ENCODE results near the gene NPTXR. TPM values are rescaled to one million over a fixed set of nuclear protein-coding genes. Genes with fewer than 3 reads are reported as not detected.

Gene NPTXR
- total RNA-seq, 6 experiments from 2014 or later = 0.18 to 0.68 (median 0.28) TPM

DNA sequence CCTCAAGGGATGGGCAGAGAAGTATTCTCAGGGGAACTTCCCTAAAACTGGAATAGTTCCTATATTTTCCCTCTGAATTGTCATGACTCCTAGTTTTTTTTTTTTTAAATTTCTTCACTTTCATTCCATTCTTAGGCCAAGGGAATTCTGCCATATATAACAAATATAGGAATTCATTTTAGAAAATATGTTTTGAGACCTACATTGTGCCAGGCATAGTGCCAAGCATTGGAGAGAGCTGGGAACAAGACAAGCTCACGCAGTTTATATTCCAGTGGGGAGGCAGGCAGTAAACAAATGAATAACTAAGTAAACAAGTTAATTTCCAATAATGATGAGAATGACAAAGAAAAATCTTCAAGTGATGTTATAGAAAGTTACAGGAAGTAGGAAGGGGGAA lies 2.6 kb upstream of the NPTXR start:
- H3K36me3 ChIP-seq = no peaks in the 10 kb centered on the region
- H3K4me3 ChIP-seq = no peak overlapping the region
- no peak overlapping the region for H3K27ac ChIP-seq
- no peak for TF ChIP-seq POLR2A (IDR thresholded peaks at IDR 0.05)
- TF ChIP-seq, protein P1, sequence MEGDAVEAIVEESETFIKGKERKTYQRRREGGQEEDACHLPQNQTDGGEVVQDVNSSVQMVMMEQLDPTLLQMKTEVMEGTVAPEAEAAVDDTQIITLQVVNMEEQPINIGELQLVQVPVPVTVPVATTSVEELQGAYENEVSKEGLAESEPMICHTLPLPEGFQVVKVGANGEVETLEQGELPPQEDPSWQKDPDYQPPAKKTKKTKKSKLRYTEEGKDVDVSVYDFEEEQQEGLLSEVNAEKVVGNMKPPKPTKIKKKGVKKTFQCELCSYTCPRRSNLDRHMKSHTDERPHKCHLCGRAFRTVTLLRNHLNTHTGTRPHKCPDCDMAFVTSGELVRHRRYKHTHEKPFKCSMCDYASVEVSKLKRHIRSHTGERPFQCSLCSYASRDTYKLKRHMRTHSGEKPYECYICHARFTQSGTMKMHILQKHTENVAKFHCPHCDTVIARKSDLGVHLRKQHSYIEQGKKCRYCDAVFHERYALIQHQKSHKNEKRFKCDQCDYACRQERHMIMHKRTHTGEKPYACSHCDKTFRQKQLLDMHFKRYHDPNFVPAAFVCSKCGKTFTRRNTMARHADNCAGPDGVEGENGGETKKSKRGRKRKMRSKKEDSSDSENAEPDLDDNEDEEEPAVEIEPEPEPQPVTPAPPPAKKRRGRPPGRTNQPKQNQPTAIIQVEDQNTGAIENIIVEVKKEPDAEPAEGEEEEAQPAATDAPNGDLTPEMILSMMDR (IDR thresholded peaks at IDR 0.05) = no peak
- no peaks in the 10 kb centered on the region for H3K9me3 ChIP-seq
- peaks cover 0 to 10% (median 0%) of the 10 kb centered on the region in 4 donors for H3K4me1 ChIP-seq
- ATAC-seq (no peak), DNase-seq (no peak)
- intact Hi-C loops (cut with DNase I) = no loop called here
- 80% methylated on average over 1 of the region's 1 CpG for WGBS (ENCODE audit: insufficient coverage, low coverage, low lambda C conversion rate, missing lambda C conversion rate)
- H3K27me3 ChIP-seq = peaks cover 0 to 3% of the 10 kb centered on the region in 2 donors

DNA sequence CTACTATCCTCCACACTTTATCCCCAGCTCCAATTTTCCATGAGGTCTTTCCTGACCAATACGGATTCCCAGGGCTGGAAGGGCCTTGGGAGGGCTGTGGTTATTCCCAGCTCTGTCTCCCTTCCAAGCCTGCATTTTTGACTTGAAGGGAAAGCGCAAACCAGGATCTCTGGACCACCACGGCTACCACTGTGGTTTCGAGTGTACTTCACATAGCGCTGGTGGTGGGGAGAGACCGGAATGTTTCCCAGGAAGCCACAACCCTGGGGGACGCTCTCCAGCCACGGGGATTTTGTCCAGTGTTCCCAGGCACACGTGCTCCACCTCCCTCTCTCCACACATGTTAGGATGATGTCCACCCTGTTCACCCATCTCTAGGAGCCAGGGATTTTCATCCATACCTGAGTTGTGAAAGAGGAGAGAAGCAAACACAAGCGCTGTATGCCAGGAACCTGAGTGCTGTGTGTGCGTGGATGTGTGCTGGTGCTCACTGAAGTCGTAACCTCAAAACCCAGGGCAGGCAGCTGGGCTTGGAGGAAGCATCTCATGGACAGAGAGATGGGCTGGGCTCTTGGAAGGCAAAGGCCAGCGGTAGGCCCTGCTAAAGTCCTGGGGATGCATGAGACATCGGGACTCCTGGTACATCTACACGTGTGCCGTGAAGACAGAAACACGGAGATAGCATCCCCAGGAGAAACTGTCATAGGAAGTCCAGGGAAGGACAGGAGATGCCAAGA lies 1.3 kb upstream of the NPTXR start:
- no peak for DNase-seq
- H3K4me3 ChIP-seq = no peak overlapping the region
- WGBS (ENCODE audit: insufficient coverage, low coverage, low lambda C conversion rate, missing lambda C conversion rate) = 36% methylated on average over 11 of the region's 17 CpGs
- TF ChIP-seq, protein P1 (IDR thresholded peaks at IDR 0.05) = no peak
- TF ChIP-seq POLR2A (IDR thresholded peaks at IDR 0.05) = no peak
- H3K27me3 ChIP-seq = peaks cover 0 to 3% of the 10 kb centered on the region in 2 donors
- intact Hi-C loops (cut with DNase I) = no loop called here
- ATAC-seq = no peak
- H3K27ac ChIP-seq = no peak overlapping the region
- no peaks in the 10 kb centered on the region for H3K36me3 ChIP-seq
- H3K9me3 ChIP-seq = no peaks in the 10 kb centered on the region
- H3K4me1 ChIP-seq = peaks cover 0 to 10% (median 0%) of the 10 kb centered on the region in 4 donors

DNA sequence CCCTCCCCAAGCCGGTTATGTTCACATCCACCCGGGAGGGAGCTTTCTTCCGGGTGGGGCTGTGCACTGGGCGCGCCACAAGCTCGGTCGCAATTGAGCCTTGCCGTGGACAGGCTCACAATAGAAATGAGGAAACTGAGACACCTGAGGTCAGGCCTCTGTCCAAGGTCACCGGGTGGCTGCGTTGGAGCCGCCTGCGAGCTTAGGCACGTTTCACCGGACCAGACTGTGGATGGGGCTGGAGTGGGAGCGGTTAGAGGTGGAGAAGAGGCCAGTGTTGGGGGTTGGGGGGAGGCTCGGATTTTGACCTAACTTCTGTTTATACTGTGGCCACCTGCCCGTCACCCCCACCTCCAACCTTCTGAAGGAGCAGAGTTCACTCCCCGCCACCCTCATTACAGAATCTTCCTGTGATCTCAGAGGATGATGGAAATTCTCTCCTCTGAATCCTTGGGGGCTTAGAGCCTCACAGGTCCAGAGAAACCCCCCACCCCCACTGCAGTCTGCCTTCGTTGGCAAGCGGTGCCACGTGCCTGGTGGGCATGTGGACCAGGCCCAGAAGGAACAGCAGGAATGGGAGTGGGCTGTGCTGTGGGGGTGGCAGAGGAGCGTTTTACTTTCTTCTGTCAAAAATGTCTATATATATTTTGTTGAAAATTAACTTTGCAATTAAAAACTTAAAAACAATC lies 631 bp upstream of the NPTXR start:
- peaks cover 0 to 10% (median 0%) of the 10 kb centered on the region in 4 donors for H3K4me1 ChIP-seq
- DNase-seq (no peak), ATAC-seq (peak in 1 of 4 donors; percentile 8)
- WGBS (ENCODE audit: insufficient coverage, low coverage, low lambda C conversion rate, missing lambda C conversion rate) = 10% methylated on average over 12 of the region's 22 CpGs
- TF ChIP-seq POLR2A (IDR thresholded peaks at IDR 0.05) = no peak
- TF ChIP-seq, protein P1 (IDR thresholded peaks at IDR 0.05) = no peak
- peaks cover 0 to 3% of the 10 kb centered on the region in 2 donors for H3K27me3 ChIP-seq
- H3K4me3 ChIP-seq = no peak overlapping the region
- no peaks in the 10 kb centered on the region for H3K36me3 ChIP-seq
- H3K27ac ChIP-seq = no peak overlapping the region
- H3K9me3 ChIP-seq = no peaks in the 10 kb centered on the region
- intact Hi-C loops (cut with DNase I) = no loop called here

DNA sequence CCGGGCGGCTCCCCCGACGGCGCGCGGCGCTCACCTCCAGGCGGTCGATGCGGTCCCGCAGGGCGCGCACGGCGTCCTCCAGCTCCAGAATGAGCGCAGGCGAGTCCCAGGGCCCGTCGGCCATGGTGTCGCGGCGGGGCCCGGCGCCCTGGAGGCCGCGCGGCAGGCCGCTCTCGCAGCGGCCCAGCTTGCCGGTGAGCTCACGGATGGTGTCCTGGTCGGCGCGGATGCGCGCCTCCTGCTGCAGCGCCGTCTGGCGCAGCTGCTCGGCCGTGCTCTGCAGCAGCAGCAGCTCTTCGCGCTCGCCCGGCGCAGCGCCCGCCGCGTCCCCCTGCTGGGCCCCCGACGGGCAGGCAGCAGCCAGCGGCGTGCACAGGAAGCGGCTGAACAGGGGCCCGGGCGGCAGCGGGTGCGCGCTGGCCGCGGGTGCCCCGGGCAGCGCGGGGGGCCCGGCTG lies 599 bp downstream of the NPTXR start:
- 9% methylated on average over 11 of the region's 68 CpGs for WGBS (ENCODE audit: insufficient coverage, low coverage, low lambda C conversion rate, missing lambda C conversion rate)
- peaks cover 0 to 3% of the 10 kb centered on the region in 2 donors for H3K27me3 ChIP-seq
- peaks cover 0 to 10% (median 0%) of the 10 kb centered on the region in 4 donors for H3K4me1 ChIP-seq
- intact Hi-C loops (cut with DNase I) = no loop called here
- H3K36me3 ChIP-seq = no peaks in the 10 kb centered on the region
- peak overlapping the region in 1 of 3 donors; percentile 37 for H3K4me3 ChIP-seq
- DNase-seq (no peak), ATAC-seq (peak; percentile 38 to 50 (median 44))
- H3K9me3 ChIP-seq = no peaks in the 10 kb centered on the region
- no peak for TF ChIP-seq POLR2A (IDR thresholded peaks at IDR 0.05)
- TF ChIP-seq, protein P1 (IDR thresholded peaks at IDR 0.05) = peak in 3 of 4 donors; percentile 4 to 21 (median 13)
- H3K27ac ChIP-seq = no peak overlapping the region

Data from right lobe of liver (tissue), 6 donors.